Brain microvascular endothelial cell (primary cell): Measurements from ENCODE around the gene TNS1.

Experiments
- DNase-seq: peaks from one replicate; pipeline ENCODE4 v3.0.0-alpha.2; 2020
- H3K27ac ChIP-seq: fragments of 250-450 bp; sonication (Bioruptor Pico); 2 replicates; pipeline ENCODE4 v1.5.1; 2020; ENCODE audit warnings: mild to moderate bottlenecking, moderate library complexity
- H3K27me3 ChIP-seq: fragments of 250-450 bp; sonication (Bioruptor Pico); replicated peaks from 2 replicates; pipeline ENCODE4 v1.5.1; 2020; ENCODE audit warnings: mild to moderate bottlenecking
- H3K36me3 ChIP-seq: fragments of 250-450 bp; sonication (Bioruptor Pico); replicated peaks from 2 replicates; pipeline ENCODE4 v1.5.1; 2020; ENCODE audit warnings: mild to moderate bottlenecking
- H3K4me3 ChIP-seq: 2 replicates; pipeline ENCODE4 v1.5.1; 2011; ENCODE audit warnings: low read depth, mild to moderate bottlenecking, control low read depth, low read length, moderate library complexity
- CTCF ChIP-seq: IDR thresholded peaks from 2 replicates; pipeline ENCODE4 v1.5.1; 2011; ENCODE audit warnings: low read depth, mild to moderate bottlenecking, moderate library complexity, low read length, control low read depth, inconsistent platforms; ENCODE audit errors: missing control alignments
- in situ Hi-C: cut with HindIII; loops from 2 replicates; pipeline ENCODE4 v1.10.0; 2017; ENCODE audit warnings: low sequenced_read_pairs, low pct_ligation_motif_present

The TNS1 gene

GRCh38 chr2:217953531-217953932 is 49.3 kb downstream of the TNS1 start:
- TF ChIP-seq CTCF: no peak
- no peak overlapping the region for H3K4me3 ChIP-seq
- no peak for DNase-seq
- H3K36me3 ChIP-seq: no peaks in the 10 kb centered on the region
- H3K27ac ChIP-seq: no peak overlapping the region
- in situ Hi-C loops: no loop called here
- no peaks in the 10 kb centered on the region for H3K27me3 ChIP-seq

- no peaks in the 10 kb centered on the region for H3K36me3 ChIP-seq
- DNase-seq: no peak
- TF ChIP-seq CTCF: no peak
- in situ Hi-C loops: no loop called here
- H3K27me3 ChIP-seq: no peaks in the 10 kb centered on the region
- no peak overlapping the region for H3K27ac ChIP-seq
- H3K4me3 ChIP-seq: no peak overlapping the region
Observed at GRCh38 chr2:217953011-217953481, 49.7 kb downstream of the TNS1 start.

- H3K4me3 ChIP-seq: no peak overlapping the region
- in situ Hi-C loops: no loop called here
- no peak overlapping the region for H3K27ac ChIP-seq
- TF ChIP-seq CTCF: no peak
- no peaks in the 10 kb centered on the region for H3K36me3 ChIP-seq
- no peak for DNase-seq
- no peaks in the 10 kb centered on the region for H3K27me3 ChIP-seq
Observed at GRCh38 chr2:217952409-217952808, 50.4 kb downstream of the TNS1 start.

- Histone ChIP-seq H3K27ac (no peak overlapping the region), H3K4me3 (no peak overlapping the region), H3K36me3 (no peaks in the 10 kb centered on the region), H3K27me3 (no peaks in the 10 kb centered on the region)
- no peak for DNase-seq
- in situ Hi-C loops: no loop called here
- TF ChIP-seq CTCF: no peak
Observed at GRCh38 chr2:217951521-217952247, 51.1 kb downstream of the TNS1 start.

- no peak for DNase-seq
- TF ChIP-seq CTCF: no peak
Observed at GRCh38 chr2:217951091-217951490, 51.7 kb downstream of the TNS1 start.

GRCh38 chr2:217950401-217950871 is 52.4 kb downstream of the TNS1 start:
- no peak for TF ChIP-seq CTCF
- in situ Hi-C loops: no loop called here

More at GRCh38 chr2:217951091-217951490, 51.7 kb downstream of the TNS1 start:
- H3K27me3 ChIP-seq: no peaks in the 10 kb centered on the region
- in situ Hi-C loops: no loop called here
- H3K4me3 ChIP-seq: no peak overlapping the region
- H3K36me3 ChIP-seq: no peaks in the 10 kb centered on the region
- no peak overlapping the region for H3K27ac ChIP-seq

More at GRCh38 chr2:217950401-217950871, 52.4 kb downstream of the TNS1 start:
- no peak overlapping the region for H3K4me3 ChIP-seq
- no peaks in the 10 kb centered on the region for H3K36me3 ChIP-seq
- no peaks in the 10 kb centered on the region for H3K27me3 ChIP-seq
- DNase-seq: no peak
- no peak overlapping the region for H3K27ac ChIP-seq
